22Rv1 (cell line): ENCODE measurements around the gene FIGNL2.

Experiments used
- ZFX ChIP-seq: fragments of 450-650 bp; IDR thresholded peaks from 2 replicates; pipeline ENCODE4 v1.6.1; 2017; ENCODE audit warnings: antibody characterized with exemption, borderline replicate concordance
- TF ChIP-seq, protein P1 (sequence below): fragments of 450-650 bp; IDR thresholded peaks from 2 replicates; pipeline ENCODE4 v1.5.1; 2017; ENCODE audit warnings: mild to moderate bottlenecking

DNA sequence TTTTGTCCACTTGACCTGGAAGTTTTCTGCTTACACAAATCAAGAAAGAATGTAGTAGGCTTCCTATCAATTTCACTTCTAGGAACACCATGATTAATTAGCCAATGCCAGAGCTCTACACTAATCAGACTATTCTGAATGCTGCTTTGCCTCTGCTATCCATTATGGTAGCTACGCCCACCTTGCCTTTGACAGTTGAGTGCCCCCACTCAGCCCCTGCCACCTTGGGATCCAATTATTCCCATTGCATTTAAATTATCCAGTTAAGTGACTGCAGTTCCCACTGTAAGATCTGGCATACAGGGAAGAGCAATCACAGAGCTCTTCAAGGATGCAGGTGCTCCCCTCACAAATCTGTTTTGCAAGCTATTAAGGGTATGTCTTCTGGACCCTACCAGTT lies 47.5 kb downstream of the FIGNL2 start:
- TF ChIP-seq, protein P1, sequence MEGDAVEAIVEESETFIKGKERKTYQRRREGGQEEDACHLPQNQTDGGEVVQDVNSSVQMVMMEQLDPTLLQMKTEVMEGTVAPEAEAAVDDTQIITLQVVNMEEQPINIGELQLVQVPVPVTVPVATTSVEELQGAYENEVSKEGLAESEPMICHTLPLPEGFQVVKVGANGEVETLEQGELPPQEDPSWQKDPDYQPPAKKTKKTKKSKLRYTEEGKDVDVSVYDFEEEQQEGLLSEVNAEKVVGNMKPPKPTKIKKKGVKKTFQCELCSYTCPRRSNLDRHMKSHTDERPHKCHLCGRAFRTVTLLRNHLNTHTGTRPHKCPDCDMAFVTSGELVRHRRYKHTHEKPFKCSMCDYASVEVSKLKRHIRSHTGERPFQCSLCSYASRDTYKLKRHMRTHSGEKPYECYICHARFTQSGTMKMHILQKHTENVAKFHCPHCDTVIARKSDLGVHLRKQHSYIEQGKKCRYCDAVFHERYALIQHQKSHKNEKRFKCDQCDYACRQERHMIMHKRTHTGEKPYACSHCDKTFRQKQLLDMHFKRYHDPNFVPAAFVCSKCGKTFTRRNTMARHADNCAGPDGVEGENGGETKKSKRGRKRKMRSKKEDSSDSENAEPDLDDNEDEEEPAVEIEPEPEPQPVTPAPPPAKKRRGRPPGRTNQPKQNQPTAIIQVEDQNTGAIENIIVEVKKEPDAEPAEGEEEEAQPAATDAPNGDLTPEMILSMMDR: no peak
- no peak for TF ChIP-seq ZFX
